NCI-H526 (cell line): Measurements from ENCODE around the gene PITX1.

Source experiments
- DNase-seq, 2 experiments: peaks; one replicate each; lab custom pipeline; 2025; lab: John Stamatoyannopoulos, UW

Gene PITX1

GRCh38 chr5:135041726-135042125 is 7.7 kb upstream of the PITX1 start:
- DNase-seq: no peak

- DNase-seq: no peak
Observed at GRCh38 chr5:135041145-135041587, 7.1 kb upstream of the PITX1 start.

- no peak for DNase-seq
Observed at GRCh38 chr5:135040333-135041144, 6.5 kb upstream of the PITX1 start.

GRCh38 chr5:135040034-135040332 is 6.0 kb upstream of the PITX1 start:
- DNase-seq: no peak

GRCh38 chr5:135039271-135040033 is 5.4 kb upstream of the PITX1 start:
- DNase-seq: peak; percentile 2 to 60

- no peak for DNase-seq
Observed at GRCh38 chr5:135038813-135039270, 4.8 kb upstream of the PITX1 start.

- DNase-seq: no peak
Observed at GRCh38 chr5:135038205-135038812, 4.3 kb upstream of the PITX1 start.

- no peak for DNase-seq
Observed at GRCh38 chr5:135037519-135038204, 3.6 kb upstream of the PITX1 start.

GRCh38 chr5:135036405-135036804 is 2.4 kb upstream of the PITX1 start:
- no peak for DNase-seq

GRCh38 chr5:135035678-135036030 is 1.6 kb upstream of the PITX1 start:
- no peak for DNase-seq

GRCh38 chr5:135034963-135035677 is 1.1 kb upstream of the PITX1 start:
- peak in 1 of 2 experiments; percentile 32 for DNase-seq

GRCh38 chr5:135034236-135034962 is 371 bp upstream of the PITX1 start:
- peak; percentile 16 to 84 for DNase-seq

GRCh38 chr5:135032999-135033861 is 798 bp downstream of the PITX1 start:
- peak; percentile 15 to 64 for DNase-seq

- DNase-seq: no peak
Observed at GRCh38 chr5:135032695-135032998, 1.4 kb downstream of the PITX1 start.

GRCh38 chr5:135031813-135032694 is 2.0 kb downstream of the PITX1 start:
- no peak for DNase-seq

GRCh38 chr5:135030956-135031812 is 2.8 kb downstream of the PITX1 start:
- no peak for DNase-seq

- no peak for DNase-seq
Observed at GRCh38 chr5:135030123-135030955, 3.7 kb downstream of the PITX1 start.
